HepG2 (cell line): ENCODE measurements around the gene PCDHGB3. TPM values are rescaled to one million over a fixed set of nuclear protein-coding genes. Genes with fewer than 3 reads are reported as not detected.

Source experiments
- ATAC-seq: fragments of 200-7000 bp; cut with Tn5 transposase; 3 replicates; pipeline ENCODE4 v1.9.1; 2020; ENCODE audit warnings: mild to moderate bottlenecking, moderate library complexity
- BruUV-seq: library from RNA; stranded (reverse); fragments of 400-500 nt; replicated peaks from 2 replicates; lab custom pipeline; 2021; lab: Mats Ljungman, UMichigan
- CTCF ChIA-PET: fragments of 300-600 bp; formaldehyde crosslinking; extraction: SDS; loops from one replicate; lab custom pipeline; 2021; ENCODE audit warnings: low total read pairs, inconsistent platforms, low intra/inter-chr PET ratio; lab: Yijun Ruan, JAX
- POLR2A ChIA-PET: fragments of 350-600 bp; sonication (Branson Sonifier 250); formaldehyde crosslinking; loops from one replicate; lab custom pipeline; 2020; ENCODE audit warnings: antibody characterized with exemption, inconsistent platforms; lab: Yijun Ruan, JAX
- DNase-seq: peaks from one replicate; pipeline ENCODE4 v3.0.0-alpha.2; 2015; ENCODE audit warnings: low spot score
- FAIRE-seq: peaks from 3 replicates; lab custom pipeline; 2011; peaks lifted over from hg19 to GRCh38; lab: Jason Lieb, UNC
- H2AFZ ChIP-seq: one replicate; pipeline ENCODE4 v1.6.1; 2011; ENCODE audit warnings: low read length, inconsistent platforms
- H3K27ac ChIP-seq: fragments of 300-600 bp; 3 replicates; pipeline ENCODE4 v1.8.0; 2011; ENCODE audit warnings: mixed run types, mild to moderate bottlenecking, mixed read lengths, low read length, inconsistent platforms; ENCODE audit not compliant: insufficient read depth; ENCODE audit errors: extremely low read length
- H3K27me3 ChIP-seq, 2 experiments: fragments of 200-600 bp in 1 of 2; 2 replicates in 1 of 2; 3 replicates in 1 of 2; pipeline versions ENCODE4 v1.6.0 to v1.8.0; 2011; ENCODE audit warnings: low read length in 2 of 2, mild to moderate bottlenecking in 2 of 2, moderate library complexity in 2 of 2, inconsistent platforms in 1 of 2; ENCODE audit not compliant: insufficient read depth in 2 of 2, control insufficient read depth in 1 of 2
- H3K36me3 ChIP-seq, 2 experiments: fragments of 200-600 bp in 1 of 2; replicated peaks in 1 of 2; 2 replicates in 1 of 2; 3 replicates in 1 of 2; pipeline versions ENCODE4 v1.5.1 to v1.8.0; 2011; ENCODE audit warnings: low read length in 2 of 2, inconsistent platforms in 1 of 2; ENCODE audit not compliant: insufficient read depth in 2 of 2, control insufficient read depth in 1 of 2
- H3K4me1 ChIP-seq: 2 replicates; pipeline ENCODE4 v1.5.1; 2012; ENCODE audit warnings: low read length, inconsistent platforms; ENCODE audit not compliant: insufficient read depth
- H3K4me2 ChIP-seq: 2 replicates; pipeline ENCODE4 v1.6.0; 2011; ENCODE audit warnings: low read depth, low read length, inconsistent platforms
- H3K4me3 ChIP-seq, 3 experiments: fragments of 200-600 bp in 1 of 3; sonication (generic), shearing (Covaris generic) in 1 of 3; replicated peaks in 1 of 3; 2 replicates each; pipeline ENCODE4 v1.5.1; 2011 to 2016; ENCODE audit warnings: low read length in 3 of 3, inconsistent platforms in 2 of 3, low read depth in 2 of 3, mild to moderate bottlenecking in 2 of 3, control low read depth in 1 of 3, mixed read lengths in 1 of 3; ENCODE audit not compliant: insufficient read depth in 1 of 3
- H3K79me2 ChIP-seq: one replicate; pipeline ENCODE4 v1.6.1; 2011; ENCODE audit warnings: low read length, inconsistent platforms; ENCODE audit not compliant: insufficient read depth
- H3K9ac ChIP-seq: 2 replicates; pipeline ENCODE4 v1.6.0; 2011; ENCODE audit warnings: mild to moderate bottlenecking, low read depth, low read length, inconsistent platforms; ENCODE audit not compliant: insufficient read depth
- H3K9me3 ChIP-seq: 2 replicates; pipeline ENCODE4 v1.5.1; 2012; ENCODE audit warnings: mild to moderate bottlenecking, low read length
- H4K20me1 ChIP-seq: 2 replicates; pipeline ENCODE4 v1.6.0; 2011; ENCODE audit warnings: inconsistent platforms, mild to moderate bottlenecking, low read length, moderate library complexity; ENCODE audit not compliant: insufficient read depth
- BRCA1 ChIP-seq: sonication (generic); formaldehyde crosslinking; IDR thresholded peaks from 2 replicates; pipeline ENCODE4 v1.4.0; 2020; ENCODE audit warnings: missing genetic modification reagents
- E2F1 ChIP-seq: sonication (generic); formaldehyde crosslinking; IDR thresholded peaks from 2 replicates; pipeline ENCODE4 v1.5.0; 2020; ENCODE audit warnings: missing genetic modification reagents
- ESRRA ChIP-seq: sonication (generic); formaldehyde crosslinking; IDR thresholded peaks from 2 replicates; pipeline ENCODE4 v1.5.1; 2020; ENCODE audit warnings: mild to moderate bottlenecking, low read depth, missing genetic modification reagents
- KLF15 ChIP-seq: sonication (generic); formaldehyde crosslinking; IDR thresholded peaks from 2 replicates; pipeline ENCODE4 v1.8.1; 2023; ENCODE audit warnings: borderline replicate concordance, mild to moderate bottlenecking, inconsistent platforms, missing genetic modification reagents, mixed read lengths
- MATR3 ChIP-seq: sonication (generic); formaldehyde crosslinking; IDR thresholded peaks from 2 replicates; pipeline ENCODE4 v1.4.0; 2020; ENCODE audit warnings: missing genetic modification reagents
- PAF1 ChIP-seq: IDR thresholded peaks from 2 replicates; pipeline ENCODE4 v1.6.1; 2016; ENCODE audit warnings: missing genetic modification reagents, missing compliant biosample characterization
- RFXAP ChIP-seq: sonication (generic); formaldehyde crosslinking; IDR thresholded peaks from 2 replicates; pipeline ENCODE4 v1.4.0; 2020; ENCODE audit warnings: missing genetic modification reagents, borderline replicate concordance
- ZNF205 ChIP-seq: IDR thresholded peaks from 2 replicates; pipeline ENCODE4 v1.6.1; 2018; ENCODE audit warnings: missing biosample characterization, missing genetic modification reagents
- ZNF326 ChIP-seq: sonication (generic); formaldehyde crosslinking; IDR thresholded peaks from 2 replicates; pipeline ENCODE4 v1.4.0; 2020; ENCODE audit warnings: missing genetic modification reagents, borderline replicate concordance
- ZNF496 ChIP-seq: sonication (generic); formaldehyde crosslinking; IDR thresholded peaks from 2 replicates; pipeline ENCODE4 v1.8.1; 2023; ENCODE audit warnings: mild to moderate bottlenecking, moderate library complexity, missing genetic modification reagents; ENCODE audit not compliant: insufficient replicate concordance
- ZNF549 ChIP-seq: sonication (generic); formaldehyde crosslinking; IDR thresholded peaks from 2 replicates; pipeline ENCODE4 v1.5.0; 2020; ENCODE audit warnings: missing genetic modification reagents
- WGBS: methylation state at CpG from one replicate; pipeline ENCODE4 v1.1.6; 2017; ENCODE audit warnings: low lambda C conversion rate; 5-methylcytosine and 5-hydroxymethylcytosine counted together
- in situ Hi-C: cut with HindIII; loops from 2 replicates; pipeline ENCODE4 v1.10.0; 2017; ENCODE audit warnings: low pct_unique_long_range_greater_than_20kb; ENCODE audit not compliant: extremely low pct_ligation_motif_present
- intact Hi-C: fragments of 100-400 bp; cut with micrococcal nuclease; formaldehyde crosslinking; loops from one replicate; pipeline ENCODE4 v1.10.0; 2022; ENCODE audit not compliant: unreplicated experiment
- polyA plus RNA-seq, 8 experiments: library from polyadenylated mRNA; depleted of rRNA in 3 of 8; stranded (reverse) in 7 of 8; unstranded in 1 of 8; fragments of >200 nt; fragmentation: Illumina TruSeq in 4 of 8; extraction: Trizol in 4 of 8; gene quantifications; 2 replicates each; pipeline versions ENCODE4 v1.2.1 to v1.2.3, GENCODE V29; 2011 to 2016; ENCODE audit warnings: low read depth in 4 of 8, missing spikeins in 1 of 8, mixed read lengths in 1 of 8; ENCODE audit not compliant: insufficient read depth in 1 of 8
- total RNA-seq, 5 experiments: library from RNA; depleted of rRNA; stranded (reverse); fragments of >200 nt; fragmentation: Illumina TruSeq; extraction: Trizol; gene quantifications; 2 replicates each; pipeline ENCODE4 v1.2.3, GENCODE V29; 2016; ENCODE audit warnings: low read depth in 1 of 5
- TF ChIP-seq, protein P1 (sequence below): sonication (generic); formaldehyde crosslinking; IDR thresholded peaks from 2 replicates; pipeline ENCODE4 v1.4.0; 2020; ENCODE audit warnings: missing genetic modification reagents
- TF ChIP-seq, protein P2 (sequence below): sonication (generic); formaldehyde crosslinking; IDR thresholded peaks from 2 replicates; pipeline ENCODE4 v1.8.1; 2023; ENCODE audit warnings: missing genetic modification reagents, mild to moderate bottlenecking, borderline replicate concordance

Gene PCDHGB3
- total and polyA plus RNA-seq, 2 of the 13 experiments (the other 11 are each of a cell fraction or from before 2014, with no cell fraction given): 0.40 to 0.44 TPM

DNA sequence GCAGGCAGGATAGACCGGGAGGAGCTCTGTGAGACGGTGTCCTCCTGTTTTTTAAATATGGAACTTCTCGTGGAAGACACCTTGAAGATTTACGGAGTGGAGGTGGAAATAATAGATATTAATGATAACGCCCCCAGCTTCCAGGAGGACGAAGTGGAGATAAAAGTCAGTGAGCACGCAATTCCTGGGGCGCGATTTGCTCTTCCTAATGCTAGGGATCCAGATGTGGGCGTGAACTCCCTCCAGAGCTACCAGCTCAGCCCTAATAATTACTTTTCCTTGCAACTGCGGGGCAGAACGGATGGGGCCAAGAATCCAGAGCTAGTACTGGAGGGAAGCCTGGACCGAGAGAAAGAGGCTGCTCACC, 51.4 kb downstream of the PCDHGB3 start:
- ChIA-PET CTCF (interaction anchor here (1.4 kb wide), 1 partner anchor 103 kb away, joined by 8 read pairs; no protein-coding TSS in a partner anchor), POLR2A (no interaction called here)
- no peaks in the 10 kb centered on the region for H3K27me3 ChIP-seq
- ATAC-seq (no peak), FAIRE-seq (no peak), DNase-seq (no peak)
- no peak overlapping the region for H3K27ac ChIP-seq
- H3K9ac ChIP-seq: no peak overlapping the region
- no peak for TF ChIP-seq E2F1
- TF ChIP-seq ESRRA (CRISPR knock-in tag): no peak
- TF ChIP-seq PAF1: no peak
- no peak for TF ChIP-seq BRCA1 (CRISPR knock-in tag)
- TF ChIP-seq ZNF549 (CRISPR knock-in tag): no peak
- TF ChIP-seq, protein P1, sequence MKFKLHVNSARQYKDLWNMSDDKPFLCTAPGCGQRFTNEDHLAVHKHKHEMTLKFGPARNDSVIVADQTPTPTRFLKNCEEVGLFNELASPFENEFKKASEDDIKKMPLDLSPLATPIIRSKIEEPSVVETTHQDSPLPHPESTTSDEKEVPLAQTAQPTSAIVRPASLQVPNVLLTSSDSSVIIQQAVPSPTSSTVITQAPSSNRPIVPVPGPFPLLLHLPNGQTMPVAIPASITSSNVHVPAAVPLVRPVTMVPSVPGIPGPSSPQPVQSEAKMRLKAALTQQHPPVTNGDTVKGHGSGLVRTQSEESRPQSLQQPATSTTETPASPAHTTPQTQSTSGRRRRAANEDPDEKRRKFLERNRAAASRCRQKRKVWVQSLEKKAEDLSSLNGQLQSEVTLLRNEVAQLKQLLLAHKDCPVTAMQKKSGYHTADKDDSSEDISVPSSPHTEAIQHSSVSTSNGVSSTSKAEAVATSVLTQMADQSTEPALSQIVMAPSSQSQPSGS (CRISPR knock-in tag): no peak
- no peak for TF ChIP-seq ZNF496 (CRISPR knock-in tag)
- no peak for TF ChIP-seq KLF15 (CRISPR knock-in tag)
- TF ChIP-seq, protein P2, sequence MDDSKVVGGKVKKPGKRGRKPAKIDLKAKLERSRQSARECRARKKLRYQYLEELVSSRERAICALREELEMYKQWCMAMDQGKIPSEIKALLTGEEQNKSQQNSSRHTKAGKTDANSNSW: no peak
- TF ChIP-seq MATR3 (CRISPR knock-in tag): no peak
- TF ChIP-seq ZNF205 (CRISPR knock-in tag): no peak
- TF ChIP-seq ZNF326 (CRISPR knock-in tag): no peak
- TF ChIP-seq RFXAP (CRISPR knock-in tag): no peak
- H3K36me3 ChIP-seq: no peaks in the 10 kb centered on the region
- H3K9me3 ChIP-seq: peaks cover 30% of the 10 kb centered on the region
- no peaks in the 10 kb centered on the region for H3K4me1 ChIP-seq
- BruUV-seq: no TSS peak
- 60% methylated on average over 13 of the region's 13 CpGs for WGBS
- no peak overlapping the region for H3K4me3 ChIP-seq
- no peaks in the 10 kb centered on the region for H4K20me1 ChIP-seq
- no peak overlapping the region for H2AFZ ChIP-seq
- in situ Hi-C loops (no loop called here), intact Hi-C loops (no loop called here)
- no peak overlapping the region for H3K4me2 ChIP-seq
- no peaks in the 10 kb centered on the region for H3K79me2 ChIP-seq

Other genes with a start within 250 kb of the PCDHGB3 start
Only the 30 nearest of the 37 such genes appear.
- 0.18 TPM in 1 of 2 replicates, not detected in the other for gene PCDHB9, start 183.1 kb upstream of the PCDHGB3 start, total RNA-seq (2016; rRNA removed; fragmentation: Illumina TruSeq; extraction: Trizol)
- 0.17 and 0.33 TPM in 2 replicates for gene PCDHB9, start 183.1 kb upstream of the PCDHGB3 start, polyA plus RNA-seq (2011; rRNA removed)
- gene PCDHB10, start 177.9 kb upstream of the PCDHGB3 start, total RNA-seq (2016; rRNA removed; fragmentation: Illumina TruSeq; extraction: Trizol): not detected in 2 replicates
- gene PCDHB10, start 177.9 kb upstream of the PCDHGB3 start, polyA plus RNA-seq (2011; rRNA removed): 0.05 and 0.09 TPM in 2 replicates
- gene PCDHB11, start 170.6 kb upstream of the PCDHGB3 start, total RNA-seq (2016; rRNA removed; fragmentation: Illumina TruSeq; extraction: Trizol): 0.07 TPM in 1 of 2 replicates, not detected in the other
- not detected in 2 replicates for gene PCDHB11, start 170.6 kb upstream of the PCDHGB3 start, polyA plus RNA-seq (2011; rRNA removed)
- 0.04 TPM in 1 of 2 replicates, not detected in the other for gene PCDHB12, start 161.5 kb upstream of the PCDHGB3 start, total RNA-seq (2016; rRNA removed; fragmentation: Illumina TruSeq; extraction: Trizol)
- gene PCDHB12, start 161.5 kb upstream of the PCDHGB3 start, polyA plus RNA-seq (2011; rRNA removed): 0.03 TPM in 2 replicates
- gene PCDHB13, start 156.3 kb upstream of the PCDHGB3 start, total RNA-seq (2016; rRNA removed; fragmentation: Illumina TruSeq; extraction: Trizol): 0.52 and 0.80 TPM in 2 replicates
- 0.57 and 0.63 TPM in 2 replicates for gene PCDHB13, start 156.3 kb upstream of the PCDHGB3 start, polyA plus RNA-seq (2011; rRNA removed)
- gene PCDHB14, start 146.9 kb upstream of the PCDHGB3 start, total RNA-seq (2016; rRNA removed; fragmentation: Illumina TruSeq; extraction: Trizol): 0.32 and 0.40 TPM in 2 replicates
- 0.37 and 0.73 TPM in 2 replicates for gene PCDHB14, start 146.9 kb upstream of the PCDHGB3 start, polyA plus RNA-seq (2011; rRNA removed)
- 0.22 and 0.27 TPM in 2 replicates for gene PCDHB15, start 124.8 kb upstream of the PCDHGB3 start, total RNA-seq (2016; rRNA removed; fragmentation: Illumina TruSeq; extraction: Trizol)
- gene PCDHB15, start 124.8 kb upstream of the PCDHGB3 start, polyA plus RNA-seq (2011; rRNA removed): 0.26 and 0.48 TPM in 2 replicates
- 0.13 TPM in 1 of 2 replicates, not detected in the other for gene SLC25A2, start 66.2 kb upstream of the PCDHGB3 start, total RNA-seq (2016; rRNA removed; fragmentation: Illumina TruSeq; extraction: Trizol)
- not detected in 2 replicates for gene SLC25A2, start 66.2 kb upstream of the PCDHGB3 start, polyA plus RNA-seq (2011; rRNA removed)
- gene TAF7, start 49.5 kb upstream of the PCDHGB3 start, total RNA-seq (2016; rRNA removed; fragmentation: Illumina TruSeq; extraction: Trizol): 61.5 and 96.6 TPM in 2 replicates
- gene TAF7, start 49.5 kb upstream of the PCDHGB3 start, polyA plus RNA-seq (2011; rRNA removed): 36.5 and 41.6 TPM in 2 replicates
- gene PCDHGA1, start 39.7 kb upstream of the PCDHGB3 start, total RNA-seq (2016; rRNA removed; fragmentation: Illumina TruSeq; extraction: Trizol): 0.04 and 0.31 TPM in 2 replicates
- 0.40 TPM in 2 replicates for gene PCDHGA1, start 39.7 kb upstream of the PCDHGB3 start, polyA plus RNA-seq (2011; rRNA removed)
- gene PCDHGA2, start 31.5 kb upstream of the PCDHGB3 start, total RNA-seq (2016; rRNA removed; fragmentation: Illumina TruSeq; extraction: Trizol): 0.04 TPM in 1 of 2 replicates, not detected in the other
- 0.09 and 0.11 TPM in 2 replicates for gene PCDHGA2, start 31.5 kb upstream of the PCDHGB3 start, polyA plus RNA-seq (2011; rRNA removed)
- gene PCDHGA3, start 26.4 kb upstream of the PCDHGB3 start, total RNA-seq (2016; rRNA removed; fragmentation: Illumina TruSeq; extraction: Trizol): not detected in 2 replicates
- gene PCDHGA3, start 26.4 kb upstream of the PCDHGB3 start, polyA plus RNA-seq (2011; rRNA removed): 0.03 and 0.05 TPM in 2 replicates
- 0.95 and 2.6 TPM in 2 replicates for gene PCDHGB1, start 20.1 kb upstream of the PCDHGB3 start, total RNA-seq (2016; rRNA removed; fragmentation: Illumina TruSeq; extraction: Trizol)
- 0.95 and 1.0 TPM in 2 replicates for gene PCDHGB1, start 20.1 kb upstream of the PCDHGB3 start, polyA plus RNA-seq (2011; rRNA removed)
- 0.15 and 0.58 TPM in 2 replicates for gene PCDHGA4, start 15.2 kb upstream of the PCDHGB3 start, total RNA-seq (2016; rRNA removed; fragmentation: Illumina TruSeq; extraction: Trizol)
- 0.39 and 0.49 TPM in 2 replicates for gene PCDHGA4, start 15.2 kb upstream of the PCDHGB3 start, polyA plus RNA-seq (2011; rRNA removed)
- 0.64 and 0.77 TPM in 2 replicates for gene PCDHGB2, start 10.2 kb upstream of the PCDHGB3 start, total RNA-seq (2016; rRNA removed; fragmentation: Illumina TruSeq; extraction: Trizol)
- gene PCDHGB2, start 10.2 kb upstream of the PCDHGB3 start, polyA plus RNA-seq (2011; rRNA removed): 0.80 and 0.82 TPM in 2 replicates
- gene PCDHGA5, start 6.1 kb upstream of the PCDHGB3 start, total RNA-seq (2016; rRNA removed; fragmentation: Illumina TruSeq; extraction: Trizol): 0.11 and 0.27 TPM in 2 replicates
- 0.32 and 0.40 TPM in 2 replicates for gene PCDHGA5, start 6.1 kb upstream of the PCDHGB3 start, polyA plus RNA-seq (2011; rRNA removed)
- gene PCDHGA6, start 3.6 kb downstream of the PCDHGB3 start, total RNA-seq (2016; rRNA removed; fragmentation: Illumina TruSeq; extraction: Trizol): 0.13 and 0.33 TPM in 2 replicates
- 0.51 and 0.54 TPM in 2 replicates for gene PCDHGA6, start 3.6 kb downstream of the PCDHGB3 start, polyA plus RNA-seq (2011; rRNA removed)
- gene PCDHGA7, start 12.5 kb downstream of the PCDHGB3 start, total RNA-seq (2016; rRNA removed; fragmentation: Illumina TruSeq; extraction: Trizol): 0.17 and 0.31 TPM in 2 replicates
- 0.11 and 0.13 TPM in 2 replicates for gene PCDHGA7, start 12.5 kb downstream of the PCDHGB3 start, polyA plus RNA-seq (2011; rRNA removed)
- 1.7 and 3.3 TPM in 2 replicates for gene PCDHGB4, start 17.5 kb downstream of the PCDHGB3 start, total RNA-seq (2016; rRNA removed; fragmentation: Illumina TruSeq; extraction: Trizol)
- 1.7 and 2.1 TPM in 2 replicates for gene PCDHGB4, start 17.5 kb downstream of the PCDHGB3 start, polyA plus RNA-seq (2011; rRNA removed)
- gene PCDHGA8, start 22.4 kb downstream of the PCDHGB3 start, total RNA-seq (2016; rRNA removed; fragmentation: Illumina TruSeq; extraction: Trizol): 0.08 and 0.29 TPM in 2 replicates
- gene PCDHGA8, start 22.4 kb downstream of the PCDHGB3 start, polyA plus RNA-seq (2011; rRNA removed): 0.04 and 0.05 TPM in 2 replicates
- gene PCDHGB5, start 27.7 kb downstream of the PCDHGB3 start, total RNA-seq (2016; rRNA removed; fragmentation: Illumina TruSeq; extraction: Trizol): 0.44 TPM in 1 of 2 replicates, not detected in the other
- 0.08 and 0.13 TPM in 2 replicates for gene PCDHGB5, start 27.7 kb downstream of the PCDHGB3 start, polyA plus RNA-seq (2011; rRNA removed)
- gene PCDHGA9, start 32.5 kb downstream of the PCDHGB3 start, total RNA-seq (2016; rRNA removed; fragmentation: Illumina TruSeq; extraction: Trizol): 0.38 TPM in 1 of 2 replicates, not detected in the other
- gene PCDHGA9, start 32.5 kb downstream of the PCDHGB3 start, polyA plus RNA-seq (2011; rRNA removed): 0.04 and 0.09 TPM in 2 replicates
- gene PCDHGB6, start 37.8 kb downstream of the PCDHGB3 start, total RNA-seq (2016; rRNA removed; fragmentation: Illumina TruSeq; extraction: Trizol): 0.20 TPM in 1 of 2 replicates, not detected in the other
- gene PCDHGB6, start 37.8 kb downstream of the PCDHGB3 start, polyA plus RNA-seq (2011; rRNA removed): 0.01 and 0.12 TPM in 2 replicates
- gene PCDHGA10, start 42.7 kb downstream of the PCDHGB3 start, total RNA-seq (2016; rRNA removed; fragmentation: Illumina TruSeq; extraction: Trizol): 0.06 and 0.18 TPM in 2 replicates
- gene PCDHGA10, start 42.7 kb downstream of the PCDHGB3 start, polyA plus RNA-seq (2011; rRNA removed): 0.04 TPM in 2 replicates
- 0.07 and 0.18 TPM in 2 replicates for gene PCDHGB7, start 47.4 kb downstream of the PCDHGB3 start, total RNA-seq (2016; rRNA removed; fragmentation: Illumina TruSeq; extraction: Trizol)
- gene PCDHGB7, start 47.4 kb downstream of the PCDHGB3 start, polyA plus RNA-seq (2011; rRNA removed): 0.08 and 0.10 TPM in 2 replicates
- gene PCDHGA11, start 50.8 kb downstream of the PCDHGB3 start, total RNA-seq (2016; rRNA removed; fragmentation: Illumina TruSeq; extraction: Trizol): 0.24 TPM in 1 of 2 replicates, not detected in the other
- 0.04 and 0.05 TPM in 2 replicates for gene PCDHGA11, start 50.8 kb downstream of the PCDHGB3 start, polyA plus RNA-seq (2011; rRNA removed)
- 0.13 TPM in 1 of 2 replicates, not detected in the other for gene PCDHGA12, start 60.3 kb downstream of the PCDHGB3 start, total RNA-seq (2016; rRNA removed; fragmentation: Illumina TruSeq; extraction: Trizol)
- 0.03 and 0.07 TPM in 2 replicates for gene PCDHGA12, start 60.3 kb downstream of the PCDHGB3 start, polyA plus RNA-seq (2011; rRNA removed)
- gene PCDHGC3, start 105.7 kb downstream of the PCDHGB3 start, total RNA-seq (2016; rRNA removed; fragmentation: Illumina TruSeq; extraction: Trizol): 0.20 and 0.21 TPM in 2 replicates
- 0.20 and 0.30 TPM in 2 replicates for gene PCDHGC3, start 105.7 kb downstream of the PCDHGB3 start, polyA plus RNA-seq (2011; rRNA removed)
- 0.07 TPM in 1 of 2 replicates, not detected in the other for gene PCDHGC4, start 114.8 kb downstream of the PCDHGB3 start, total RNA-seq (2016; rRNA removed; fragmentation: Illumina TruSeq; extraction: Trizol)
- gene PCDHGC4, start 114.8 kb downstream of the PCDHGB3 start, polyA plus RNA-seq (2011; rRNA removed): 0.10 TPM in 1 of 2 replicates, not detected in the other
- gene PCDHGC5, start 118.8 kb downstream of the PCDHGB3 start, total RNA-seq (2016; rRNA removed; fragmentation: Illumina TruSeq; extraction: Trizol): not detected in 2 replicates
- gene PCDHGC5, start 118.8 kb downstream of the PCDHGB3 start, polyA plus RNA-seq (2011; rRNA removed): 0.03 TPM in 1 of 2 replicates, not detected in the other